ENCODE results near the gene ZNF614. TPM values are rescaled to one million over a fixed set of nuclear protein-coding genes. Genes with fewer than 3 reads are reported as not detected.

The ZNF614 gene
- total and polyA plus RNA-seq, 9 of the 15 experiments (the other 6 are each of a cell fraction or from before 2014, with no cell fraction given): 4.9 to 16.3 (median 11.4) TPM

- TF ChIP-seq PBX2 (CRISPR knock-in tag; IDR thresholded peaks at IDR 0.05; ENCODE audit: low read depth) (no peak), PBX2 (tag; conservative IDR thresholded peaks at IDR 0.05; ENCODE audit: low read depth) (no peak), ZZZ3 (IDR thresholded peaks at IDR 0.05) (no peak), RBBP5 (IDR thresholded peaks at IDR 0.05; ENCODE audit: borderline replicate concordance, insufficient read depth, low read length, poor library complexity, severe bottlenecking) (no peak), CBX2 (IDR thresholded peaks at IDR 0.05; ENCODE audit: insufficient read depth, low read length, poor library complexity, severe bottlenecking) (no peak), ARID3A (IDR thresholded peaks at IDR 0.05; ENCODE audit: borderline replicate concordance, low read depth, low read length) (no peak), SP2 (IDR thresholded peaks at IDR 0.05; ENCODE audit: extremely low read depth, low read depth, low read length, poor library complexity, severe bottlenecking) (no peak), ILK (tag; IDR thresholded peaks at IDR 0.05; ENCODE audit: borderline replicate concordance, low read depth) (no peak), ZNF512 (tag; IDR thresholded peaks at IDR 0.05) (no peak), PKNOX1 (IDR thresholded peaks at IDR 0.05) (no peak), TRIM25 (IDR thresholded peaks at IDR 0.05; ENCODE audit: borderline replicate concordance) (no peak), CREB5 (CRISPR knock-in tag; IDR thresholded peaks at IDR 0.05) (no peak), POLR2AphosphoS2 (IDR thresholded peaks at IDR 0.05; ENCODE audit: low read length) (no peak)
Measured at GRCh38 chr19:51986309-51987291, 41.6 kb downstream of the ZNF614 start, which contains the start of gene ZNF350 (continued).

Measured in K562 (cell line).